HG03354 (cell line): ENCODE results near the gene WNT3.

ENCODE experiments used
- ATAC-seq: cut with Tn5 transposase; IDR thresholded peaks from one replicate; pipeline ENCODE4 v1.9.1; 2021; ENCODE audit warnings: mild to moderate bottlenecking; ENCODE audit not compliant: unreplicated experiment, poor library complexity, severe bottlenecking

The WNT3 gene

DNA sequence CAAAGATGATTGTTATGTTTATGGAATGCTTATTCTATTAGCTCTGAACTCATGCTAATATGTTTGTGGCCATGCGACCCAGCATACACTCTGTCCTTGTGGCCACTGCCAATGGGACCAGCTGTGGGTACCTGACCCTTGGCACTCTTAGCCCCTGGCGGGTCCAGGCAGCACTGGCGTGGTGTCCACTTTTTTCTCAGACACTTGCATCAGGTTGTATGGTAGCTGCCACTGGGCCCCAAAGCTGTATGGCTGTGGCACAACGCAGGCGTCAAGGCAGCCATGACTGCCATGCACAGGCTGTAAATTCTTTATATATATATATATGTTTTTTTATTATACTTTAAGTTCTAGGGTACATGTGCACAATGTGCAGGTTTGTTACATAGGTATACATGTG lies 20.7 kb upstream of the WNT3 start:
- ATAC-seq: no peak

DNA sequence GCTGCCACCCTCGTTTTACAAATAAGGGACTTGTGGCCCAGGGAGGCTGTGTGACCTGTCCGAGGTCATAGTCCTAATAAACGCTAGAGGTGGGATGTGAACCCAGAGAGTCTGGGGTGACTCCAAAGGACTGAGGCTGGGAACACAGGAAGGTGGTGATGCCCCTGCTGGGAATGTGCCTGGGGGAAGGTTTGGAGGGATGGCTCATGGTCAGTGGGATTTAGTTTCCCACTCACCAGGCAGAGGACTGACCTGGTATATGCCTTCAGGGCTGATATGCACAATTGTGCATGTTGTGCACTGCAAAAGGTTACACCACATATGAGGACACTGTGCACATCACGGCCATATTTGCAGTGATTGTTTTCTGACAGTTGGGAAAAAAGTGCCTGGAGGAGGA lies 19.0 kb upstream of the WNT3 start:
- no peak for ATAC-seq

DNA sequence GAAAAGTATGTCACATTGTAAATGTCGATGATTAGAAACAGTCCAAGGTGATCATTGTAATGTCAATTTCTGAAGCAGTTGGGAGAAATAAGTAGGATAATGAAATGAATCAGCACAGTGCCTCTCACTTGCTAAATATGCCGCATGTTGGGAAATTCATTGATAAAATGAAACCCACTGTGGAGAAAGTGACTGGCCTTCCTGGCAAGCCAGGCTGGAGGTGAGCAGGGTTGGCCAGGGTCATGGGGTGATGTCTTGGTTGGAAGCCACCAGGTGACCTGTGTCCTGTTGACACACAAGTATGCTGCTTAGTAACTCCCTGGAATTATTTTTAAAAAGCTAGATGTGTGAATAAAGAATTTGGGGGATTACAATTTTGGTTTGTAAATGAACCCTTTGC lies 18.0 kb upstream of the WNT3 start:
- no peak for ATAC-seq

DNA sequence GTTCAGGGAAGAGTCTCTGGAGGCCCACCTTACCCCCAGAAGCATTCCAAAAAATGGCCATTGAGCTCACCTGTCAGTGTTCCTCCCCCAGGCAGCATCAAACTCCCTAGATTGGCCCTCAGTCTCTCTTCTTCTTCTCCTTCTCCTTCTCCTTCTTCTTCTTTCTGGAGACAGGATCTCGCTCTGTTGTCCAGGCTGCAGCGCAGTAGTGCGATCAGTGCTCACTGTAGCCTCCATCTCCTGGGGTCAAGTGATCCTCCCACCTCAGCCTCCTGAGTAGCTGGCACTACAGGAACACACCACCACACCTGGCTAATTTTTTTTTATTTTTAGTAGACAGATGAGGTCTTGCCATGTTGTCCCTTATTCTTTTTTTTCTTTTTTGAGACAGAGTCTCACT lies 16.4 kb upstream of the WNT3 start:
- no peak for ATAC-seq

DNA sequence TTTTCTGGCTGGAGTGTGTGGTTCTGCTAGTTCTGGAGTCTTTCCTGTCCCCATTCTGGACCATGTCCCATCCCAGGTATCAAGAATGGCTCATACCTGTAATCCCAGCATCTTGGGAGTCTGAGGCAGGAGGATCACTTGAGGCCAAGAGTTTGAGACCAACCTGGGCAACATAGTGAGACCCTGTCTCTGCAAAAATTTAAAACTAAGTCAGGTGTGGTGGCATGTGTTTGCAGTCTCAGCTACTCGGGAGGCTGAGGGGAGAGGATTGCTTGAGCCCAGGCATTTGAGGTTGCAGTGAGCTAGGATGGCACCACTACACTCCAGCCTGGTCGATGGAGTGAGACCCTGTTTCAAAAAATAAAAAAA lies 15.3 kb upstream of the WNT3 start:
- ATAC-seq: no peak

DNA sequence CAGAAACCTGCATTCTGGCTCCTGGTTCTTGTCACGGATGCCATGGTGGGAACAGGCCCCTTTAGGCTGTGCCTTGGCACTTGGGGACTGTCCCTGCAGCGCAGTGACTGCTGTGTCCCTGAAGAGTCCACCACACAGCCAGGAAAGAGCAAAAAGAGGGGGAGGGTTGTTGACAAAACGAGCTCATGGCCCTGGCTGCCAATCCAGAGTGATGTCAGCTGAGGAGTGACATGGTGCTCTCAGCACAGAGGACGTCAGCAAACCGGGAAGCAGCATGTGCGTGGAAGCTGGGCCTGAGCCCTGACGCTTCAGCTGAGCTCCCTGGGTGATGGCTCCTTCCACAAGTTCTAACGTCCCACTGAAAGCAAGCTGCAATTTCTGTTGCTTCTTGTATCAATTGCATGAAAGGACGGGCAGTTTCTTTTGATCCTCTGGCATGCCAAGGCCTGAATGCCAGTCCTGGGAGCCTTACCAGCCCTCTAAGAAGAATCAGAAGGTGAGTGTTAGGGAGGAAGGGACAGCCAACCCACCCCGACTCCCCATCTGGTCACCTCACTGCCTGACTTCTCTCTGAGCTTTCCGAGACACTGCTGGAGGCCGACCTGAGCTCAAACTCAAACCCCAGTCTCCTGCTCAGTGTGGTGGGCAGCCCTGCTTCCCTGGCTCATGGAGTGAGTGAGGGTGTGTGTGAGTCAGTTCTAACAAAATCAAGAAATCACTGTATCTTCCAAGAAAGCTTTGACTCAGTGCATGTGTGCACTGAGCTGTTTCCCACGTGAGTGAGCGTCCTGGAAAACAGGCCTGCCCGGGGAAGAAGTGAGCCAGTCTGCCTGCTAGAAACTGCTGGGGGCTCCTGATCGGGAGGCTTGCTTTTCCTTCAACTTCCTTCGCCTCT lies 14.7 kb upstream of the WNT3 start:
- ATAC-seq: no peak

DNA sequence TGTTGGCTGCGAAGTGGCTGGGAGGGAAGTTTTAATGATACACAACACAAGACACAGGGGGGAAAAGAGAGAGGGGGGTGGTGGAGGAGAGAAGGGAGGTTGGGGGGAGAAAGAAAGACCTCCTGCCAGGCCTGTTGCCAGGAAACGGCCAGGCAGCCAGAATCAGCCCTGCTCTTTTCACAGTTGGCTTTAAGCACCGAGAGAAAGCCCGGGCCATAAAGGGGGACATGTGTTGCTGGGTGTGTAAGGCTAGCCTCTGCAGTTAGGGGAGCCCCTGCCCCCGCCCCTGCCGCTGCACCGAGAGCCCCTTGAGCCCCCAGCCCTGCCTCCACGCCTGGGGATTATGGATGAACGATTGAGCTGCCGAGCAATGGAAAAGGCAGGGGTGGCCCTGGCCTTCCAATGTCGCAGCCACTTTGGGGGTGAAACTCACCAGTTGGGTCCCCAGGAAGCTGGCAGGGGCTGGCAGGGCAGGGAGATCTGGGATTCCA lies 13.9 kb upstream of the WNT3 start:
- no peak for ATAC-seq

DNA sequence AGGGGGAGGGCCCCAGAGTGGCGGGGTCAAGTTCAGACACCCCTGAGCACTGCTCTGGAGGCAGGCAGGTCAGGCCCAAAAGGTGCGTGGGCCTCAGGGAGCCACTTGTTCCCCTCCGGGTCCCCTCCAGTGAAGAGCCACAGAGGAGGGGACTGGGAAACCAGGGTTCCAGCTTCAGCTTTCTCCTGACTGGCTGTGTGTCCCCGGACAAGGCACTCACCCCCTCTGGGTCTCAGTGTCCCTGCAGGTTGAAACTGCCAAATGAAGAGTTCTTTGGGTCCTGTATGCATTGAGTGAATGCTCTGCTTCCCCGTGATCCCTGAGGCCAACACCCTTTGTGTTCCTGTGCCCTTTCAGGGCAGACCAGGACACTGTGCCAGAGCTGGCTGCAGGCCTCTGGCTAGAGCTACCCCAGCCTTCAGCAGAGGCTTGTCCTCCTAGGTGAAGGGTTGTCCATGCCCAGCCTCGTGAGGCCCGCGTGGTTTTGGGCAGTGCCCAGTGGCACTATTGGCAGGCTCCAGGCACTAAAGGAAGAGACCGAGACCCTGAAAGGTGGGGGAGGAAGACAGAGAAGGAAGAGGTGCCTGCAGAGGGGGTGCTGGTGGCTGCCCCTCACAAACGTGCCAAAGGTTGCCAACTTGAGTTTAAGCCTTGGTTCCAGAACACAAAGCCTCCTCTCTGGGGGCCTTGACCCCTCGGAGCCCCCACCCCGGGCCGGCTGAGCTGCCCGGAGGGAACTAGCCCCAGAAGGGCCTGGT lies 13.3 kb upstream of the WNT3 start:
- ATAC-seq: no peak

DNA sequence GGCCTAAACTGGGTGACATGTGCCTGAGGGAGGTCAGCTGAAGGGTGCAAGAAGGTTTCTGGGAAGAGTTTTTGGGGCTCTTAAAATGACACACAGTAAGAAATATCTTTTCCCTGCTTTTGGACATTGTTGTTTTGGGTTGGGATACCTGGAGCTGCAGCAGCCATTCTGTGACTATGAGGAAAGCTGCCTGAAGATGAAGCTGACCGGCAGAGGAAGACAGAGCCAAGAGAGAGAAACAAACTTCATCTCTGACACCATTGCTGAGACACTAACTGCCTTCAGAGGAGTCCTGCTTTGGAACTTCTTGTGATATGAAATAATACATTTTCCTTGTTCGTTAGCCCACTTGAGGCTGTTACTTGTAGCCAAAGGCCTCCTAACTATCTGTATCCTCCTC lies 8.8 kb upstream of the WNT3 start:
- ATAC-seq: no peak

DNA sequence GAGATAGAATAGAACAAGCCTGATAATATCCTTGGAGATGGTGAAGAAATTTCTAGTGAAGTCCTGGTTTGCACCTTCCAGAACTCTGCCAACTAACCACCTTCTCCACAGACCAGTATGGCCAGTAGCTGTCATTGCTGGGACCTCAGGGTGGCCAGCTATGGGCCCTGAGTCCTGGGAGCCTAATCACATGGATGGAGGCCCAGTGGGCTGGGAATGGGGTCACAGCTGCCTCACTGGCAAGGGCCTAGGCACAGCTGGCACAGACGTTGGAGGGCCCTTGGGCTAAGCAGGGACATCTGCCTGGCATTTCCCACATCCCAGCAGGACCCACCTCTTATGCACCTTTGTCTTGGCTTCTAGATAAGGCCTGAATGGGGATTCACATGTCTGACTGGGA lies 7.6 kb upstream of the WNT3 start:
- ATAC-seq: no peak

DNA sequence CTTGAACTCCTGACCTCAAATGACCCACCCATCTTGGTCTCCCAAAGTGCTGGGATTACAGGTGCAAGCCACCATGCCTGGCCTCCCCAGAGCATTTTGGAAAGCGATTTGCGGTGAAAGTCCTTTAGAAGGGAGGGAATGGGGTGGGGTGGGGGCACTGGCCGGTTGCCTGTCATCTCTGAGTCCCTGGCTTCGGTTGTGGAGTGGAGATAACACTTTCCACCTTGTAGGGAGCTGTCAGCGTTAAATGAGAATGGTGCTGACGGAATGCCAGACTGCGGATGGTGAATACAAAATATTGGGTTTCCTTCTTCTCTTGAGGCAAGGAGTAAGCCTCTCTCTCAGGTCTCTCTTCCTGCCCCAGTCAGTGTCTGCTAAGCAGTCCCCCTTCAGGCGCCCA lies 5.2 kb upstream of the WNT3 start:
- ATAC-seq: no peak

DNA sequence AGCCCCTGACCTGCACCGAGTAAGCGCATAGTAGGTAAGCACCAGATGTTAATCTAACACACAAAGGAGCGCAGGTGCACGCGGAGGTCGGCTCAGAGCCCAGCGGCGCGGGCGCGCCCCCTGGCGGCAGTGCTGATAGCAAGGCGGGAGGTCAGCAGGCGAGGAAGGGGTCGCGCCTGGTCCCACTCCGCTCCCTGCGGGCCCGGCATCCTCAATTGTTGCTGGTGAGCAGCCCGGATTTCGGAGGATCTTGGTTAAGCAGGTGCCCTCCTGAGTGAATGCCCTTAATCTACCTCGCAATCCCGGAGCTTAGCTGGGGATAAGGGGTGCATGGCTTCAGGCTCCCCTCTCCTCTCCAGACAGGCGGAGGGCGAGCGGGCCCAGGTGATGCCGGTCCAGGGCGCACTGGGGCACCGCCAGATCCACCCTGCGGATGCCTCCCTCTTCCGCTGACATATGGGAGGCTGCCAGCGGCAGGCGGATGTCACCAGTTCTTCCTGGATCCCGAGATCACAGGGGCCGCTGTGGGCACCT lies 4.0 kb upstream of the WNT3 start:
- ATAC-seq: no peak

DNA sequence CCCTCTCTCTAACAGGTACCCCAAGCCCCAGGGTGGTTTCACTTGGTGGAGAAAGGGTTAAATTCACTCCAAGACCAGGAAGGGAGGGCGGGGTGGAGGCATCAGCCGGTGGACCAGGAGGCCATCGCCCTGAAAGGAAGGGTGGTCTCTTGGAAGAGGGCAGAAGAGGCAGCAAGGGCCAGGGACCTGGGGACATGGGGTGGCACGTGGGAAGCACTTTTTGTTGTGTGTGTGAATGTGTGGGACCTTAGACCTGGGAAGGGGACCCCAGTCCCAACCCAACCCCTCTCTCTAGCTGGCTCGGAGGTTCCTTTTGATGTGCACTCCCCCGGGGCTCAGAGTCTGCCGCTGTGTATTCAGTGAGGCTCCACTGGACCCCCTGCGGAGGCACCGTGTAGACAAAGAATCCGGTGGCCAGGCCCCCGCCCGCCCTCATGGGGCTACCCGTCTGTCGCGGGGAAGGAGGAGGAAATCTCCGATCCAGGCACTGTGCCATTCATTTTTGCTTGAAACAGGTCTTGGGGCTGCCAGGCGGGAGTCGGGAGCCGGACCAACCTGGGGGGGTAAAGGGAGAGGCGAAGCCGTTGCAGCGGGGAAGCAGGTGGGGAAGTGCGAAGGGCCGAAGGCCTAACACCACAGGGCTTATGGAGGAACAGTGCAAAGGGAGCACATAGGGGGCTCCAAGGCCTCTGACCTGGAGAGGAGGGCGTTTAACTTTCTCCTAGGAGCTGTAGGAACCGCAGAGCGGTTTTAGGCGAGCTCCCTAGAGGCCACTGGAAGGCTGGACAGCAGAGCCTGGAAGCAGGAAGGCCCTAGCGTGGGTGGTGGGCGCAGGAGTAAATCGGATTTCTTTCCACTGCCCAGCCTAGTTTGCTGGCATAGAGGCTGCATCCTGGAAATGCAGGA lies 3.2 kb upstream of the WNT3 start:
- no peak for ATAC-seq

DNA sequence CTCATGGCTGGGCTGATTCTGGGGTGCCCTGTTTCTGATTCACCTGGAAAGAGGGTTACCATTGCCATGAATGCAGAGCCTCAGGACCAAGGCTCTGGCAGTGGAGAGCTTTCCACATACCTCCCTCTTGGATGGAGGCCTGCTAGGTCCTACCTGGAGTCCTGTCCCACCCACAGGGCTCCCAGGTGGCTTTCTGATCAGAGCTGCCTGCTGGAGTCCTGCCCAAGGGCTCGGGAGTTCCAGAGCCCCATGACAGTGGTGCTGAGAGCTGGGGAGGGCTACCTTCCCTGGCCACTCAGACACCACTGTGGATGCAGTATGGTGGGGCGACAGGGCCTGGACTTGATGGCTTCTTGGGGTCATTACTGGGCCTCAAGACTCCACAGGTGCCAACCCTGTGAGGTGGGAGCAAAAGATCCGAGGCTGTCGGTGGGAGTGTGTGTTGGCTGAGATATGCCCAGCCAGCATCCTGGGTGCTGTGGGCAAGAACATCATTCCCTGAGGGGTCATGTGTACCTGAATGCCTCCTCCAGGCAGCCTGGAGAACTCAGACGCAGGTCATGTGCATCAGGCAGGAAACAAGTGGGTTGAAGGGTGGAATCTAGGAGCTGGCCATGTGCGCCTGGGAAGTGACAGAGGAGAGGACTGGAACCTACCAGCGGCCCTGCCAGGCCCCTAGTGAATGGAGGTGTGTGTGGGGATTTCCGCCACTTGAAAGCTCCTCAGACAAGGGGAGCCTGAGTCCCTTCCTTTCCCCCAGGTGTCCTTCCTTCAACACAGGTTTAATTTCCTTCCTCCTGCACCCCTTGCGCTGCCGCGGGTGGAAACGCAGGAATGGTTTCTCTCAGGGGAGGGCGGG lies 2.3 kb upstream of the WNT3 start:
- ATAC-seq: no peak

DNA sequence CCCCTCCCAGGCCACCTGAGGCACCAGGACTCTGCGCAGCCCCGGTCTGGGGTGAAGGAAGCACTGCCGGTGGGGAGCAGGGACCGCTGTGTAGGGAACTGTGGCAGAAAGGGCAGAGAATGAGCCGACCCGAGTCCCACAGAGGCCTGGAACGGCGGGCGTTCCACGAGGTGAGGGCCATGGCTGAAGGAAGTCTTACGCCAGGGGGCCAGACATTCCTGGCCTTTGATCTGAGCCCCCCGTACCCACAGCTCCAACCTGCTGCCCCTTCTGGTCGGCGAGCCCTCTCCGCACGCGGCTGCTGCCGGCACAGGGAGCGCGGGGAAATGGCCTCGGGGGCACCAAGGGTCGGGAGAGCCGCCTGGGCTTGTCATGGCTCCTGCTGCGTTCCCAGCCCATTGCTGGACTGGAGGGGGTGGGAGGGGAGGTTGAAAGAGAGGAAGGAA lies 1.4 kb upstream of the WNT3 start:
- ATAC-seq: no peak

DNA sequence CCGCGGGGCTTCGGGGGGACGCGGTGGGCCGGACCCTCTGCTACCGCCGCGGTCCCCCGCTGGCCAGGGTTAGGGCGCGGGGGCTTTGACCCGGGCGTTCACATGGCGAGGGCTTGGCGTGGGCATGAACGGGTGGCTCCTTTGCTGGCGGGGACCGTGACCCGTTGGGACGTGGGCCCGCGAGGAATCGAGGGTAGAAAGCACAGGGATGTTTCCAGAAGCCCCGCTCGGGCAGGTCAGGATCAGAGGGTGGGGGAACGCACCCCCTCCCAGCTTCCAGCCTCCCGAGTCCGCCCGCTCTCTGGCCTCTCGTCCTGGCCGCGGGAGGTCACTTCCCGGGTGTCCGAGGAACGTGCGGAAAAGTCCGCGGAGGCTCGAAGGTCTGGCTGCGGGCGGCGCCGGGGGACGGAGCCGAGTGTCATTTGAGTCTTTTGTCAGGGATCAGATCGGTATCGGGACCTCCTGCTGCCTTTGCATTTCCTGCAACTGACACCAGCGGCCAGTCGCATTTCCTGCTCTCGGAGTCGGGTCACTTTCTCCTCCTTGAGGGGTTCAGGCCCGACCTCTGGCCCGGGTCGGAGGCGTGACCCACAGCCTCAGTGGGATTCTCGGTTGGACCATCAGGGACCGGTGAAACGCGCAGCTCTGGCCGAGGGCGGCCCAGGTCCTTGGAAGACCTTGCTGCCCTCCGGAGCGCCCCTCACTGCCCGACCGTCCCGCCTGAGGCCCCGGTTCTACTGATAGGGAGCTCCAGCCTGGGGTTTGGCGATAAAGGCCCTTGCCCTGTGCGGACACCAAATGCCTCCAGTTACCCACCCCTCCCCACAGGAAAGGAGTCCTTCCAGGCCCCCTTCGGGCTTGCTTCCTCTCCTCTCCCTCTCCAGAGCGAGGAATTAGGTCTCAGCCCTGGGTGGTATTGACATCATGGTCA lies 702 bp upstream of the WNT3 start:
- no peak for ATAC-seq

DNA sequence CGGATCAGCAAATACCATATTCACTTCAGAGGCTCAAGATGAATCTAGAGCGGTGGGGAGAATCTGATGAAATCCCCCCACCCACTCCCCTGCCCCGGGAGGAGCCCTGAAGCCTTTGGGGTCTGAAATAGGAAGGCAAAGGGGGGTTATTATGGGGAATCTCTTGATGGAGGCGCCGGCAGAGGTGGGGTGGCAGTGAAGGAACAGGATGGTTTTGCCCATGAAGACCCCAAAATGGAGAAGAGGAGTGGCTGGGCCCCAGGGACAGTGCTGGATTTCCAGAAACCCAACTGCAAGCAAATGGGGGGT lies 637 bp downstream of the WNT3 start:
- ATAC-seq: no peak
